Measurements from ENCODE around the gene TMEM91. TPM values are rescaled to one million over a fixed set of nuclear protein-coding genes. Genes with fewer than 3 reads are reported as not detected.

TMEM91 gene
- total RNA-seq, 4 donors from 2014 or later, result 5.0 to 14.9 (median 9.0) TPM

GRCh38 chr19:41328842-41329225 is 47.5 kb upstream of the TMEM91 start:
- no peaks in the 10 kb centered on the region for H3K36me3 ChIP-seq
- no peaks in the 10 kb centered on the region for H3K27me3 ChIP-seq
- no peak for DNase-seq
- WGBS, 2 donors, result 64 to 67% methylated on average over 1 of the region's 1 CpG
- H3K27ac ChIP-seq, result peak overlapping the region in 1 of 3 donors; percentile 62
- no peak overlapping the region for H3K4me3 ChIP-seq (replicated peaks in 1 of 3)
- peaks cover 36 to 47% of the 10 kb centered on the region in 2 donors for H3K4me1 ChIP-seq
- no peaks in the 10 kb centered on the region for H3K9me3 ChIP-seq
- intact Hi-C loops (cut with DNase I), result no loop called here
- TF ChIP-seq CTCF (IDR thresholded peaks at IDR 0.05) (no peak), POLR2A (IDR thresholded peaks at IDR 0.05) (no peak)

GRCh38 chr19:41330481-41330880 is 45.9 kb upstream of the TMEM91 start:
- H3K27ac ChIP-seq, result no peak overlapping the region
- 73 to 79% methylated on average over 4 of the region's 4 CpGs for WGBS, 2 donors
- DNase-seq, result no peak
- H3K9me3 ChIP-seq, result no peaks in the 10 kb centered on the region
- H3K27me3 ChIP-seq, result no peaks in the 10 kb centered on the region
- no peak for TF ChIP-seq CTCF (IDR thresholded peaks at IDR 0.05)
- no peak for TF ChIP-seq POLR2A (IDR thresholded peaks at IDR 0.05)
- H3K36me3 ChIP-seq, result no peaks in the 10 kb centered on the region
- H3K4me3 ChIP-seq (replicated peaks in 1 of 3), result no peak overlapping the region
- H3K4me1 ChIP-seq, result peaks cover 23 to 30% of the 10 kb centered on the region in 2 donors
- intact Hi-C loops (cut with DNase I), result no loop called here

GRCh38 chr19:41330946-41331678 is 45.2 kb upstream of the TMEM91 start:
- no peak for DNase-seq
- Histone ChIP-seq H3K9me3 (no peaks in the 10 kb centered on the region), H3K27ac (no peak overlapping the region), H3K36me3 (no peaks in the 10 kb centered on the region), H3K4me3 (replicated peaks in 1 of 3) (no peak overlapping the region), H3K27me3 (no peaks in the 10 kb centered on the region), H3K4me1 (peaks cover 16 to 24% of the 10 kb centered on the region in 2 donors)
- intact Hi-C loops (cut with DNase I), result no loop called here
- whole genome bisulfite sequencing, 2 donors, result 49 to 57% methylated on average over 32 to 34 of the region's 47 CpGs
- no peak for TF ChIP-seq POLR2A (IDR thresholded peaks at IDR 0.05)

GRCh38 chr19:41332000-41332399 is 44.3 kb upstream of the TMEM91 start:
- H3K36me3 ChIP-seq, result no peaks in the 10 kb centered on the region
- peaks cover 10 to 15% of the 10 kb centered on the region in 2 donors for H3K4me1 ChIP-seq
- no peak for DNase-seq
- no peaks in the 10 kb centered on the region for H3K27me3 ChIP-seq
- WGBS, 2 donors, result 89 to 93% methylated on average over 14 of the region's 16 CpGs
- no peak overlapping the region for H3K27ac ChIP-seq
- intact Hi-C loops (cut with DNase I), result no loop called here
- no peak overlapping the region for H3K4me3 ChIP-seq (replicated peaks in 1 of 3)
- no peak for TF ChIP-seq CTCF (IDR thresholded peaks at IDR 0.05)
- no peak for TF ChIP-seq POLR2A (IDR thresholded peaks at IDR 0.05)
- H3K9me3 ChIP-seq, result no peaks in the 10 kb centered on the region

GRCh38 chr19:41332468-41332867 is 43.9 kb upstream of the TMEM91 start:
- no peak for DNase-seq
- Histone ChIP-seq H3K27me3 (no peaks in the 10 kb centered on the region), H3K27ac (no peak overlapping the region), H3K4me1 (peaks cover 5 to 10% of the 10 kb centered on the region in 2 donors), H3K4me3 (replicated peaks in 1 of 3) (no peak overlapping the region), H3K9me3 (no peaks in the 10 kb centered on the region), H3K36me3 (no peaks in the 10 kb centered on the region)
- no peak for TF ChIP-seq POLR2A (IDR thresholded peaks at IDR 0.05)
- 87 to 91% methylated on average over 5 of the region's 5 CpGs for WGBS, 2 donors
- intact Hi-C loops (cut with DNase I), result no loop called here

GRCh38 chr19:41334793-41335192 is 41.5 kb upstream of the TMEM91 start:
- no peak overlapping the region for H3K27ac ChIP-seq
- H3K4me1 ChIP-seq, result no peaks in the 10 kb centered on the region
- H3K4me3 ChIP-seq (replicated peaks in 1 of 3), result no peak overlapping the region
- no peaks in the 10 kb centered on the region for H3K36me3 ChIP-seq
- no peaks in the 10 kb centered on the region for H3K27me3 ChIP-seq
- WGBS, 2 donors, result 68 to 72% methylated on average over 5 of the region's 5 CpGs
- H3K9me3 ChIP-seq, result no peaks in the 10 kb centered on the region
- no peak for TF ChIP-seq CTCF (IDR thresholded peaks at IDR 0.05)
- no peak for TF ChIP-seq POLR2A (IDR thresholded peaks at IDR 0.05)
- intact Hi-C loops (cut with DNase I), result no loop called here
- DNase-seq, result no peak
